ENCODE measurements around the gene NTHL1.
"Not testable (repeated sequence)": the region's sequence is repeated elsewhere in the genome, so short reads cannot be mapped to it uniquely, and the experiment has no call there.

NTHL1 gene

DNA sequence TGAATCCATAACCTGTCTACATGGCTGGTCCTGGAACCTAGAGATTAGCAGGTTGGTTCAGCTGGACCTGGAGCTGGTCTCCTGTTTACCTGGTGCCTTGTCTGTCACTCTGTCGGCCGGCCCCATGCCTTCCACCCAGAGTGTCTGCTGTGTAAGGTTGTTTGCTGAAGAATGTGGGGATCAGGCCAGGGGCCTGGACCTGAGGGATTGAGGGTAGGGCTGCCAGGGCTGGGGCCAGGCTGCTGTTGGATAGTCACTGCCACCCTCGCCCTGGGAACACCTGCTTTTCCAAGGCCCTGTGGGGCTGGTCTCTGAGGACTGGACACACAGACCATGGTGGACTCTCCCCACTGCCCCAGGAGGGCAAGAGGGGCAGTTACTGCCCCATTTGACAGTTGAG is 19.5 kb downstream of the NTHL1 start:
- DNase-seq (ENCODE audit: low read depth): no peak

- DNase-seq (ENCODE audit: low read depth): no peak
Observed at GRCh38 chr16:2027024-2028010, 20.3 kb downstream of the NTHL1 start.

DNA sequence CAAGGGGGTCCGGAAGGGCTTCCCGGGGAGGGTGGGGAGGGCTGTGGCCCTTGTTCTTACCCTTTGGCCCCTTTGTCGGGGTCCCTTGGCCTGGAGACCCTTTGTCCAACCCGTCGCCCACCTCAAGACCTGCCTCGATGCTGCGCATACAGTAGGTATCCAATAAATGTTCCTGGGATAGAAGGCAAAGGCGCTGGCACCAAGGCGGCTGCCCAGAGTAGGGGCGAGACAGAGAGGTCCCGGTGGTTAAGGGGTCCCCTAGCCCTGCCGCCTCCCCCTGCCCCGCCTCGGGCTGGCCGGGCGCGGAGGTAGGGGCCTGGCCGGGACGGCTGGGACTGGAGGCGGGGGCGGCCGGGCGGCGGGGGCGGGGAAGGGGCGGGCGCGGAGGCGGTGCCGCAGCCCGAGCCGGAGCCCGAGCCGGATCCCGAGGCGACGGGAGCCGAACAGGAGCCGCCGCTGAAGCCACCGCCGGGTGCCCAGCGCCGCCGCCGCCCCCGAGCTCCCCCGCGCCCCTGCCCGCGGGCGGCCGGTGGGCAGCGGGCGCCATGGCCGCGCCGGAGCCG is 21.1 kb downstream of the NTHL1 start, which contains the start of gene NHERF2:
NHERF2 (plus strand) TSS at position 442 of the 563 bp plus-strand sequence; CDS start at position 546, 104 bp downstream.
- no peak for DNase-seq (ENCODE audit: low read depth)

- DNase-seq (ENCODE audit: low read depth): no peak
Observed at GRCh38 chr16:2025878-2026460, 21.7 kb downstream of the NTHL1 start.

DNA sequence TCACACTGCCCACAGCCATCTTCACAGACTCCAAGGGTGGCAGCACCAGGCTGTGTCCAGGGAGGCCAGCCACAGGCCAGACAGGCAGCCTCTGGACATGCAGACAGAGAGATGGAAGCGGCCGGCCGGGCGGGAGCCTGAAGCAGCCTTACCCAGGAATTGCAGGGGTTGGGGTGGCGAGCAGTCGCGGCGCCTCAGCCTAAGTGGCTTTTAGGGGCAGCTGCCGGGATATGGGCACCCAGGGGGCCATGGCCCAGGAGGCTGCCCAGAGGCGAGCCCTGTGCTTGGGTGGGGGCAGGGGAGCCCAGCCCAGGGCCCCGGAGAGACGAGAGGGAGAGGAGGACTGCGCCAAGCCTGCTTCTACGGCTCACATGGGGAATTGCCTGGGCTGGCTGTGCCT is 22.4 kb downstream of the NTHL1 start:
- no peak for DNase-seq (ENCODE audit: low read depth)

DNA sequence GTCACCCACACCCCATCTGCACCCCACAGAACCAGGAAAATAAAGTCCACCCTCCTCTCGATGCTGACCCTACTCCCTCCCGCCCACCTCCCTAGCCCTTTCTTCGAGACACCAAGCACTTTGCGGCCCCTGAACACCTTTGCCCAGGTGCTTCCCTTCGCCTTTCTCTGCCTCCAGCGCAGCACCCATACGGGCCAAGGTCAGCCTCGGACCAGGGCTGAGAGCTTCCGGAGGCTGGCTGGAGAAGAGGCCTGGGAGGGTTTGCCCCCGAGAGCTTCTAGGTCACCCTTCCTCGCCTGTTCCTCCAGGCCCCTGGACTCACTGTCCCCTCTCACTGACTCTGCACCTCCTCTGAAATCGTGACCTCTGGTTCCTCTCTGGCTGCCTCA is 23.6 kb downstream of the NTHL1 start:
- DNase-seq (ENCODE audit: low read depth): no peak

- DNase-seq (ENCODE audit: low read depth): peak; percentile 43
Observed at GRCh38 chr16:2023092-2024031, 24.3 kb downstream of the NTHL1 start.

- no peak for DNase-seq (ENCODE audit: low read depth)
Observed at GRCh38 chr16:2022723-2023091, 24.9 kb downstream of the NTHL1 start.

DNA sequence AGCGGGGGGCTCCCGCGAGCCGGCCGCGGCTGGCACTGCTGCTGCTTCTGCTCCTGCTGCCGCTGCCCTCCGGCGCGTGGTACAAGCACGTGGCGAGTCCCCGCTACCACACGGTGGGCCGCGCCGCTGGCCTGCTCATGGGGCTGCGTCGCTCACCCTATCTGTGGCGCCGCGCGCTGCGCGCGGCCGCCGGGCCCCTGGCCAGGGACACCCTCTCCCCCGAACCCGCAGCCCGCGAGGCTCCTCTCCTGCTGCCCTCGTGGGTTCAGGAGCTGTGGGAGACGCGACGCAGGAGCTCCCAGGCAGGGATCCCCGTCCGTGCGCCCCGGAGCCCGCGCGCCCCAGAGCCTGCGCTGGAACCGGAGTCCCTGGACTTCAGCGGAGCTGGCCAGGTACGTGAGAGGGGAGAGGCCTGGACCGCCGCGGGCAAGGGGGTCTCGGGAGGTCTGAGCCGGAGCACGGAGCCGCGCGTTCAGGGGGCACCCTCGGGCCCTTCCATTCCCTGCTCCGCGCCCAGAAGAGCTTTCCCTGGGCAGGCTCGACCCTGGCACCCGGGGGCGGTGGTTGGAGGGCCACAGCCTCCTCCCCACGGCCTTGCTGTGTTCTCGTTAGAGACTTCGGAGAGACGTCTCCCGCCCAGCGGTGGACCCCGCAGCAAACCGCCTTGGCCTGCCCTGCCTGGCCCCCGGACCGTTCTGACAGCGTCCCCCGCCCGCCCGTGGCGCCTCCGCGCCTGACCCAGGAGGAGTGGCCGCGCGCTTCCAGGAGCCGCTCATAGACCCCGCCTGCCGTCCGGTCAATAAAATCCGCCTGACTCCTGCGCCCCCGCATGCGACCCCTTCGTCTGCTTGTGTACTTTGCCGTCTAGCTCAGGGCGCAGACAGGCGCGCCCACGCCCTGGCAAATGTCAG is 27.5 kb downstream of the NTHL1 start:
- no peak for DNase-seq (ENCODE audit: low read depth)

- DNase-seq (ENCODE audit: low read depth): no peak
Observed at GRCh38 chr16:2019518-2019920, 28.1 kb downstream of the NTHL1 start, which contains the start of gene NPW. NPW (plus strand) TSS chr16:2019785.

DNA sequence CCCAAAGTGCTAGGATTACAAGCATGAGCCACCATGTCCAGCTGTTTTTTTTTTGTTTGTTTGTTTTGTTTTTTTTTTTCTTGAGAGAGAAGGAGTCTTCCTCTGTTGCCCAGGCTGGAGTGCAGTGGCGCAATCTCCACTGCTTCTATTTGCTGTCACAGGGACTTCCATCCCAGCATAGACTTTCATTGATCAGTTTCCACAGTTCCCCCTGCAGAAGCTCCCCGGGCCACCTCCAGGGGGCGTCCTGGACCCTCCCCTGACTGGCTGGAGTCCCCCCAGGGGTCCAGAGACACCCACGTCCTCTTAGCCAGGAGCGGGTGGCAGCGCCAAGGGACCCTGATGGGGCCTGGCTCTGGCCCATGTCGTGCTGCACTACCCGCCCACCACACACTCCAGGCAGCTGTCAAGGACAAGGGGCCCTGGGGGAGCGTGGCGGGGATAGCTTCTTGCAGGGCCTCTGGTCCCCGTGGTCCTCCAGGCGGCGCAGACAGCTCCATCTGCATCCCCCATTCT is 31.2 kb downstream of the NTHL1 start:
- no peak for DNase-seq (ENCODE audit: low read depth)

GRCh38 chr16:2015947-2016208 is 31.8 kb downstream of the NTHL1 start:
- no peak for DNase-seq (ENCODE audit: low read depth)

- peak; percentile 74 for DNase-seq (ENCODE audit: low read depth)
Observed at GRCh38 chr16:2015117-2015946, 32.3 kb downstream of the NTHL1 start.

- no peak for DNase-seq (ENCODE audit: low read depth)
Observed at GRCh38 chr16:2013527-2013926, 34.1 kb downstream of the NTHL1 start.

GRCh38 chr16:2011726-2012125 is 35.9 kb downstream of the NTHL1 start:
- DNase-seq (ENCODE audit: low read depth): not testable (repeated sequence)

GRCh38 chr16:2009791-2010510 is 37.7 kb downstream of the NTHL1 start, which contains the start of gene ZNF598:
ZNF598 (minus strand) TSS chr16:2009821.
- peak; percentile 40 for DNase-seq (ENCODE audit: low read depth)

- no peak for DNase-seq (ENCODE audit: low read depth)
Observed at GRCh38 chr16:2009164-2009711, 38.4 kb downstream of the NTHL1 start.

GRCh38 chr16:2008631-2009163 is 38.9 kb downstream of the NTHL1 start:
- no peak for DNase-seq (ENCODE audit: low read depth)
